NCI-H2081 (cell line): ENCODE results near the gene DNAH17.

Experiments
- DNase-seq, 2 experiments: peaks; one replicate each; lab custom pipeline; 2025; lab: John Stamatoyannopoulos, UW

DNAH17 gene

GRCh38 chr17:78454346-78454745, 122.8 kb downstream of the DNAH17 start:
- DNase-seq, result no peak

- no peak for DNase-seq
Measured at GRCh38 chr17:78451753-78452152, 125.4 kb downstream of the DNAH17 start.

DNA sequence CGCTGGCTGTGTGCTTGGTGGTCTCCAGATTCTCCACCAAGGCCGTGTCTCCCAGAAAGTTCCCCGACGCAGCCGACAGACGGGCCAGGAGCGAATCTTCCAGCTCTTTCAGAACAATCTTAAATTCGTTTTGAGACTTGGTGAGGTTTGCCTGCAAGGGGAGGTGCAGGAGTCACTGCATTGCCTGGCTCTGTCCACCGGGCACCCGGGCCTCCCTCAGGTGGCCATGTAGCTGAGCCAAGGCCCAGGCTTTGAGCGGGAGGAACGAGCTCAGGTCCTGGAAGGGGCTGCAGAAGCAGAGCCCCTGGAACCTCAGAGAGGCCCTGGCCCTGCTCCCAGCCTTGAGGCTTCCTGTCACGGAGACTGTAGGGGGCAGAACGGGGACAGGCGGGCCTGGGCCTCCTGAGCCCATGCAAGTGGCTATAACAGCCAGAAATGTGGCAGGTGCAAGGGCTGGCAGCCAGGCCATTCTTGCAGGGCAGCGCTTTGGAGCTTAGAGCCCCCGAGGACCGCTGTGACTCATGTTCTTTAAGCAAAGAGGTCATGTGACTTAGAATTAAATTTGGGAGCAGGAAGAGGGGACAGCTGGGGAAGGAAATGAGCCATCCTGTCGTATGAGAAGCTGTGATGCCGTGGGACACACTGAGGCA, 126.4 kb downstream of the DNAH17 start:
- DNase-seq, result peak in 1 of 2 experiments; percentile 20

DNA sequence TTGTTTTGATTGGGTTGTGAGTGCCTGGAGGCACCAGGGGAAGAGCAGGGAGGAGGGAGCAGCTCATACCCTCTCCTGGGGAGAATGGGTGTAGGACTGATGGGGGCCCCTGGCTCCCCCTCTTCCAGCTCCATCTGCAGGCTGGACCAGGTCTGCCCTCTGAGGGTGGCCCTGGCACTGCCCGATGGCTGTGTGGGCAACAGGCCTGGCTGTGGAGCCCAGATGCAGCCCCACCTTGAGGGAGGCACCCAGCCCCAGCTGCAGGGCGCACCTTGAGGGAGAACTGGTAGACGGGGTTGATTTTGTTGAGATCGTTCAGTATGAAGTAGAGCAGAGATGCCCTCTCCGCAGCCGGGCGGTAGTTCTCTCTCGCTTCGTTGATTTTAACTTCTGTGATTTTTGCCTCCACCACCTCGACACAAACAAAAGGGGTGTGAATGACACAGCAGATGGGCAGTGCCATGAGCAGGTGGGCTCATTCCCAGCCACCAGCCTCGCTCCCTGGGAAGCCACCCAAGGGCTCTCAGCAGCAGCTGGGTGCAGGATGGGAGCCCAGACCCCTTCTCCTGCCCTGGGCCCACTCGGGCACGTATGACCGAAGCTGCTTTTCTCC, 127.1 kb downstream of the DNAH17 start:
- no peak for DNase-seq

GRCh38 chr17:78448356-78448993, 128.7 kb downstream of the DNAH17 start:
- no peak for DNase-seq

DNA sequence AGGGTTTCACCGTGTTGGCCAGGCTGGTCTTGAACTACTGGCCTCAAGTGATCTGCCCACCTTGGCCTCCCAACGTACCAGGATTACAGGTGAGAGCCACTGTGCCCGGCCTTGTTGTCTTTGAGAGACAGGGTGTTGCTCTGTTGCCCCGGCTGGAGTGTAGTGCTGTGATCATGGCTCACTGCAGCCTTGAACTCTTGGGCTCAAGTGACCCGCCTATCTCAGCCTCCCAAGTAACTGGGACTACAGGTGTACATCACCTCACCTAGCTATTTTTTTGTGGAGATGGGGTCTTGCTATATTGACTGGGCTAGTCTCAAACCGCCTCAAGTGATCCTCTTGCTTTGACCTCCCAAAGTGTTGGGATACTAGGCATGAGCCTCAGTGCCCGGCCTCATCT, 130.4 kb downstream of the DNAH17 start:
- DNase-seq, result no peak

GRCh38 chr17:78444392-78444791, 132.8 kb downstream of the DNAH17 start:
- no peak for DNase-seq

GRCh38 chr17:78442648-78443218, 134.5 kb downstream of the DNAH17 start:
- DNase-seq, result no peak

DNA sequence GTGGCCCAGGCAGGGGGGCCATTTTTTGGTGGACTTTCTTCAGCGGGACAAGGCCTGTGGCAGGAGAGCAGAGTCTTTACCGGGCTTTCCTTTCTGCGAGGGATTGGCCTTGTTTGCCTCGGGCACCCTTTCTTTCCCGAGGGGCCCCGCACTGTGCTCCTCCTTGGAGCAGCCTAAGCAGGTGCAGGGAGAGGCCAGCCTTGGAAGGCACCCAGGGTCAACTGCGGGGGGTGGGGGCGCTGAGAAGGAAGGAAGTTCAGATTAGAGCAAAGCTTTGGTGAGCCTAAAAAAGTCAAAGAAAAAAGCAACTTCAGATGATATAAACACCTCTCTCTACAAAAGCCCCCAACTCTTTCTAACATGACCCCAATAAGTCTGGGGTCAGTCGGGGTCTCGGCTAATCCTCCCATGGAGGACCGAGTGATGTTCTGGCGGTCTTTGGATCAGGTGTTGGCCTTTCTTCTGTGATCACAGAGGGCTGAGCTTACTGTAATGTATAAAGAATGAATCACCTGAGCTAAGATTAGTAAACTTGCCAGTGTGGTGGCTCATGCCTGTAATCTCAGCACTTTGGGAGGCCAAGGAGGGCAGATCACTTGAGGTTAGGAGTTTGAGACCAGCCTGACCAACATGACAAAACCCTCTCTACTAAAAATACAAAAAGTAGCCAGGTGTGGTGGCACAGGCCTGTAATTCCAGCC, 135.8 kb downstream of the DNAH17 start:
- DNase-seq, result no peak

- no peak for DNase-seq
Measured at GRCh38 chr17:78438694-78439325, 138.4 kb downstream of the DNAH17 start.

GRCh38 chr17:78438271-78438691, 138.9 kb downstream of the DNAH17 start:
- DNase-seq, result no peak

- no peak for DNase-seq
Measured at GRCh38 chr17:78437508-78438169, 139.6 kb downstream of the DNAH17 start.

DNA sequence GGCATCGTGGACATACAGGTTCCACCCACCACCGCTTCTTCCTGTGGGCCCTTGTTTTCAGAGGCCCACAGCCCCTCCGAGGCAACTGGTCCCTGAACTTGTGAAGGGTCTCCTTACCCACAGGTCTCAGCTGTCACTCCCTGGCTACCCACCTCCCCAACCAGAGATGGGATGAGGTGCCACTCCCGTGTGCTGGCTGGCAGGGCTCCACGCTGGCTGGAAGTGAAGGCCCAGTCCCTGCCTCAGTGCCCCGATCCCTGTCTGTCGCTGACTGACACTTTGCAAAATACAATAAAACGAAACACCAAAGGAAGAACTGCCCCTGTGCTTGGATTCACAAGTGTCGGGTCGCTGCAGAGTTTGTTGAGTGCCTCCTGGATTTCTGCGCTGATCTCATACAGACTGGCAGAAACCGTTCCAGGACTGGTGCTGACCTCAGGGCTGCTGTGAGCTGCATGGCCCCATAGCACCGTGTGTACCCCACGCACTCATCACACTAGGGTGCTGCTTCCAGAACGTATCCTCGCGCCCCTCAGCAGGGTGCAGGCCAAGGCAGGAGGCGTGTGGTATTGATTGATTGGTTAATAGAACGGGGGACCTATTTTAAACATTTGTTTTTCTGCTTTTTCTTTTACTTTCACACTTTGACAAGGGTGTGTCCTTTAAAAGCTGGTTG, 141.7 kb downstream of the DNAH17 start:
- no peak for DNase-seq

DNA sequence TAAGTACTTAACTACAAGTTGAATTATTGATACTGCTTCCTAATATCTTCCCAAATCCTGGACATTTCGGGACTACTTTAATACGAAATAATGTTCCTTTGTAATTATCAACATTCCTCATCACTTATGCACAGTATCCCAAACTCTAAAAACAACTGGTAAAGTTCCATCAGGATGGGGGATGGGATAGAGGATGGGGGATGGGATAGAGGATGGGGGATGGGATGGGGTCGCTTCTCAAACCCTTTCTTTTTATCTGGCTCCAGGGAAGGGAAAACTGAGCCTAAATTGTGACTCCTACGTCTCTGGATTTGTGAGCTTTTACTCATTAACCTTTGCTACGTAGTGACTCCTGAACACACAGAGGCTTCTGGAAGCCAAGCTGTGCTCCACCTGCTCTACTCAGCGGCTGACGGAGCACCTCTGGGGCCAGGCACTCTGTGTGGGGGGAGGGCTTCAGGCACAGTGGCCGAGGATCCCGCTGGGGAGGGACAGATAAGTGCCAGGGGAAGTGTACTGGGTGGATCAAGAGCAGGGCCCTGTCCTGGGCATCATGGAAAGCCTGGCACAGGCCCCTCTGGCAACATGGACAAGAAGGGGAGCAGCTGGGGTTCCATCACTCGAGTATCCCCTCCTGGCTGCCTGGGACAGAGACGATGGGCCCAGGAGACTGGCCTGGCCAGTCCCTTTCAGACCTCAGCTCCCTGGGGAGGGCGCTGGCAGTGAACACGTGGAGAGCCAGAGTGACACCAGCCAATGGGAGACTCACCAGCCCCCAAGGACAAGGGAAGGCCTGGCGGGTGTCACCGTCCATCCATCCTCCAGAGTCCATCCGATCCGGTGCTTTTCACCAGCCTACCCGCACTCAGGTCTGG, 142.5 kb downstream of the DNAH17 start:
- no peak for DNase-seq

GRCh38 chr17:78433780-78434335, 143.3 kb downstream of the DNAH17 start:
- no peak for DNase-seq

DNA sequence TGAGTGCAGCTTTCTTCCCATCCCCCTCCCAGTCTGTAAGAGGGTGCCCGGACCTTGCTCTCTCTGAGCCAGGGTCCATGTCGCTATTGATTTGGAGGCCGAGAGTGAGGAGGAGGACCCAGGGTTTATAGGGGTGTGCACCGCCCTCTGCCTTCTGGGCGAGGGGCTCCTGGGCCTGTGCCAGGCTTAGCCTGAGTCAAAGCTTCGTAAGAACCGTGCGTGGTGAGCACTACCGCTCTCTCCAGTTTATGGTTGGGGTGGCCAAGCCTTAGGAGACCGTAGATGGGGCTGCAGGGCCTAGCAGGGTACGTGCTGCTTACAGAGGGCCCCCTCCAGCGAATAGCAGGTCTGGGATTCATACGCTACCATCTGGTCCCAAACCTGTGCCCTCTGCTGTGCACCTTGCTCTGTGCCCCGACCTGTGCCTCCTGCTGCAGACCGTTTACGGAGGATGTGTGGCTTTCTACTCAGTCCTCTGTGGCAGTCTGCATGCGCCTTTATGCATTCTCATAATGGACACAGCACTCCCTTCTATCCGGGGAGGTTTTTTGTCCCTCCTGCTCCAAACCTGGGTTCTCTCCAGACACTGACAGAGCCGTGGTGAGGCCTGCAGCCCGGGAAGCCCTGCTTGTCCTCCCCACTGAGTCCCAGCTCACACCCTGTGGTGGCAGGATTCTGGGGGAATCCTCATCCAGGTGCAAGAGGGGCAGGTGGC, 144.0 kb downstream of the DNAH17 start:
- no peak for DNase-seq

GRCh38 chr17:78432226-78433012, 144.8 kb downstream of the DNAH17 start:
- DNase-seq, result no peak

DNA sequence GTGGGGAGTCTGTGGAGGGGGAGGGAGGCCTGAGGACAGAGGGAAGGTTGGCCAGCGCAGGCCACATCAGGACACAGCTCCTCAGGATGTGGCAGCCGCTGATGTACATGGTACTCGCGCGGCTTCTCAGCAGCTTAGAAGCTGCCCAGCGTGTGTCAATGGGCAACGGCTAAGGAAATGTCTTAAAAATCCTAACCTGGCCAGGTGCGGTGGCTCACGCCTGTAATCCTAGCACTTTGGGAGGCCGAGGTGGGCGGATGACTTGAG, 145.6 kb downstream of the DNAH17 start:
- DNase-seq, result no peak
